ENCODE results near the gene ZBTB7C.

DNA sequence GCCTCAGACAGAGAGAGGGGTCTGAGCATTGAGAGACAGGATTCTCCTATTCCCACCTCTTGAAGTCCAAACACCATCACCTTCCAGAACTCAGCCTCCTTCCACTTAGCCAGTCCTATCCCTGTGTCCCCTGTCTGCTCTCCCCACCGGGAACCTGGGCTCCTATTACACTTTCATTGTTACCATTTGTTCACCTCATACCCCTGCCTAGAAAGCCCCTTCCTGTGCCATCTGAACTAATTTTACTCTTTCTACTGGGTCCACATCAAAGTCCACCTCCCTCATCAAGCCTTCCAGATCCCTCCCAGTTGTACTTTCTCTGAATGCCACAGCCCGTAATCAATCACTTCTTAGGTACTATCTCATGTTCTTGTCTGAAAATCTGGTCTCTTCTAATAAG, 220.6 kb downstream of the ZBTB7C start:
- TF ChIP-seq, protein P1, sequence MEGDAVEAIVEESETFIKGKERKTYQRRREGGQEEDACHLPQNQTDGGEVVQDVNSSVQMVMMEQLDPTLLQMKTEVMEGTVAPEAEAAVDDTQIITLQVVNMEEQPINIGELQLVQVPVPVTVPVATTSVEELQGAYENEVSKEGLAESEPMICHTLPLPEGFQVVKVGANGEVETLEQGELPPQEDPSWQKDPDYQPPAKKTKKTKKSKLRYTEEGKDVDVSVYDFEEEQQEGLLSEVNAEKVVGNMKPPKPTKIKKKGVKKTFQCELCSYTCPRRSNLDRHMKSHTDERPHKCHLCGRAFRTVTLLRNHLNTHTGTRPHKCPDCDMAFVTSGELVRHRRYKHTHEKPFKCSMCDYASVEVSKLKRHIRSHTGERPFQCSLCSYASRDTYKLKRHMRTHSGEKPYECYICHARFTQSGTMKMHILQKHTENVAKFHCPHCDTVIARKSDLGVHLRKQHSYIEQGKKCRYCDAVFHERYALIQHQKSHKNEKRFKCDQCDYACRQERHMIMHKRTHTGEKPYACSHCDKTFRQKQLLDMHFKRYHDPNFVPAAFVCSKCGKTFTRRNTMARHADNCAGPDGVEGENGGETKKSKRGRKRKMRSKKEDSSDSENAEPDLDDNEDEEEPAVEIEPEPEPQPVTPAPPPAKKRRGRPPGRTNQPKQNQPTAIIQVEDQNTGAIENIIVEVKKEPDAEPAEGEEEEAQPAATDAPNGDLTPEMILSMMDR (IDR thresholded peaks at IDR 0.05): no peak
- TF ChIP-seq POLR2A (IDR thresholded peaks at IDR 0.05): no peak
